Ishikawa (cell line): ENCODE data around the gene GALNT6.

Experiments used
- CEBPB ChIP-seq: IDR thresholded peaks from 2 replicates; pipeline ENCODE4 v1.6.1; 2012
- EP300 ChIP-seq: IDR thresholded peaks from 2 replicates; pipeline ENCODE4 v1.6.1; 2012; ENCODE audit warnings: borderline replicate concordance
- RAD21 ChIP-seq: IDR thresholded peaks from 2 replicates; pipeline ENCODE4 v1.6.1; 2012; ENCODE audit warnings: low read depth
- REST ChIP-seq: IDR thresholded peaks from 2 replicates; pipeline ENCODE4 v1.6.1; 2012; ENCODE audit warnings: low read depth, mild to moderate bottlenecking
- YY1 ChIP-seq: IDR thresholded peaks from 2 replicates; pipeline ENCODE4 v1.6.1; 2012; ENCODE audit warnings: low read depth
- TF ChIP-seq, protein P1 (sequence below): IDR thresholded peaks from 2 replicates; pipeline ENCODE4 v1.6.1; 2012

GRCh38 chr12:51348116-51348515 lies 43.1 kb downstream of the GALNT6 start:
- TF ChIP-seq RAD21 (no peak), YY1 (no peak), EP300 (no peak), REST (no peak), CEBPB (no peak)
- TF ChIP-seq, protein P1, sequence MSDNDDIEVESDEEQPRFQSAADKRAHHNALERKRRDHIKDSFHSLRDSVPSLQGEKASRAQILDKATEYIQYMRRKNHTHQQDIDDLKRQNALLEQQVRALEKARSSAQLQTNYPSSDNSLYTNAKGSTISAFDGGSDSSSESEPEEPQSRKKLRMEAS: no peak
